HCT116 (cell line): ENCODE measurements around the gene UPK3BL1. TPM values are rescaled to one million over a fixed set of nuclear protein-coding genes. Genes with fewer than 3 reads are reported as not detected.
"Not testable (repeated sequence)": the region's sequence is repeated elsewhere in the genome, so short reads cannot be mapped to it uniquely, and the experiment has no call there.

ENCODE experiments used
- ATAC-seq: fragments of 200-7000 bp; cut with Tn5 transposase; 2 replicates; pipeline ENCODE4 v1.9.1; 2020; ENCODE audit warnings: mild to moderate bottlenecking, moderate library complexity
- BruUV-seq: library from RNA; stranded (reverse); fragments of 400-500 nt; replicated peaks from 2 replicates; lab custom pipeline; 2021; lab: Mats Ljungman, UMichigan
- CTCF ChIA-PET: fragments of 300-600 bp; sonication (Branson Sonifier 250); formaldehyde crosslinking; loops from one replicate; lab custom pipeline; 2021; ENCODE audit warnings: antibody characterized with exemption; lab: Charles Lee
- POLR2A ChIA-PET: fragments of 300-600, 350-600 bp; sonication (Branson Sonifier 250); formaldehyde crosslinking; loops from one replicate; lab custom pipeline; 2021; ENCODE audit warnings: antibody characterized with exemption; lab: Charles Lee
- RAD21 ChIA-PET, 2 experiments: fragments of 300-600 bp; sonication (Branson Sonifier 250); formaldehyde crosslinking; loops; one replicate each; lab custom pipeline; 2023; ENCODE audit warnings: low total read pairs in 2 of 2; ENCODE audit not compliant: uncharacterized antibody in 2 of 2, unreplicated experiment in 2 of 2, low non-redundant PET in 1 of 2; lab: Charles Lee
- DNase-seq: peaks from one replicate; pipeline ENCODE4 v3.0.0-alpha.2; 2010; ENCODE audit warnings: low read depth, low spot score
- H2AFZ ChIP-seq: fragments of 200-600 bp; shearing (Covaris generic), sonication (generic); 2 replicates; pipeline ENCODE4 v1.6.1; 2017; ENCODE audit warnings: low read depth, mixed run types, mixed read lengths, antibody characterized with exemption, low read length; ENCODE audit not compliant: poor library complexity, severe bottlenecking
- H3K27ac ChIP-seq: 2 replicates; pipeline ENCODE4 v1.5.1; 2012; ENCODE audit warnings: low read depth, low read length
- H3K27me3 ChIP-seq: fragments of 200-600 bp; sonication (generic); 2 replicates; pipeline ENCODE4 v1.6.1; 2016; ENCODE audit warnings: mixed run types, low read length, mixed read lengths; ENCODE audit not compliant: insufficient read depth
- H3K36me3 ChIP-seq, 2 experiments: fragments of 200-500 bp in 1 of 2; fragments of 200-600 bp in 1 of 2; sonication (Bioruptor generic) in 1 of 2; sonication (generic) in 1 of 2; 2 replicates each; pipeline versions ENCODE4 v1.5.1 to v1.6.1; 2014 to 2016; ENCODE audit warnings: low read length in 2 of 2, inconsistent platforms in 1 of 2, mixed read lengths in 1 of 2, mixed run types in 1 of 2; ENCODE audit not compliant: insufficient read depth in 2 of 2, control insufficient read depth in 1 of 2
- H3K4me1 ChIP-seq, 2 experiments: fragments of 200-600 bp in 1 of 2; sonication (generic) in 1 of 2; 2 replicates each; pipeline versions ENCODE4 v1.5.1 to v1.6.1; 2012 to 2017; ENCODE audit warnings: low read length in 2 of 2, inconsistent platforms in 1 of 2, mild to moderate bottlenecking in 1 of 2, mixed read lengths in 1 of 2, mixed run types in 1 of 2, moderate library complexity in 1 of 2; ENCODE audit not compliant: insufficient read depth in 2 of 2, control insufficient read depth in 1 of 2
- H3K4me2 ChIP-seq: fragments of 200-600 bp; sonication (generic); 2 replicates; pipeline ENCODE4 v1.6.1; 2017; ENCODE audit warnings: mixed run types, low read length, mixed read lengths
- H3K4me3 ChIP-seq, 2 experiments: fragments of 200-600 bp in 1 of 2; sonication (generic) in 1 of 2; replicated peaks in 1 of 2; 2 replicates each; pipeline ENCODE4 v1.5.1; 2011 to 2016; ENCODE audit warnings: low read length in 2 of 2, control low read depth in 1 of 2, low read depth in 1 of 2, mild to moderate bottlenecking in 1 of 2, mixed read lengths in 1 of 2, mixed run types in 1 of 2
- H3K79me2 ChIP-seq: fragments of 200-600 bp; sonication (generic); 2 replicates; pipeline ENCODE4 v1.6.1; 2017; ENCODE audit warnings: mild to moderate bottlenecking, mixed run types, low read length, moderate library complexity, mixed read lengths; ENCODE audit not compliant: insufficient read depth
- H3K9ac ChIP-seq: fragments of 200-600 bp; sonication (generic); 2 replicates; pipeline ENCODE4 v1.6.1; 2016; ENCODE audit warnings: low read length, mixed read lengths
- H3K9me2 ChIP-seq: fragments of 200-600 bp; sonication (generic), shearing (Covaris generic); 2 replicates; pipeline ENCODE4 v1.6.1; 2017; ENCODE audit warnings: mixed run types, mild to moderate bottlenecking, moderate library complexity; ENCODE audit not compliant: insufficient read depth
- H3K9me3 ChIP-seq, 2 experiments: fragments of 200-500 bp in 1 of 2; fragments of 200-600 bp in 1 of 2; sonication (Bioruptor generic) in 1 of 2; sonication (generic) in 1 of 2; 2 replicates each; pipeline ENCODE4 v1.6.1; 2014 to 2017; ENCODE audit warnings: low read length in 2 of 2, mixed read lengths in 2 of 2, inconsistent platforms in 1 of 2, low read depth in 1 of 2, mild to moderate bottlenecking in 1 of 2, mixed run types in 1 of 2, moderate library complexity in 1 of 2; ENCODE audit not compliant: control insufficient read depth in 1 of 2, insufficient read depth in 1 of 2
- H4K20me1 ChIP-seq: fragments of 200-600 bp; sonication (generic), shearing (Covaris generic); 2 replicates; pipeline ENCODE4 v1.6.1; 2017; ENCODE audit warnings: mixed run types, mild to moderate bottlenecking, moderate library complexity; ENCODE audit not compliant: insufficient read depth
- intact Hi-C: fragments of 100-400 bp; cut with micrococcal nuclease; formaldehyde crosslinking; loops from 2 replicates; pipeline ENCODE4 v1.10.0; 2022
- total RNA-seq: library from RNA; stranded (reverse); gene quantifications from one replicate; pipeline ENCODE4 v1.2.1, GENCODE V29; 2021; ENCODE audit not compliant: unreplicated experiment

The UPK3BL1 gene
- total RNA-seq, 1 experiment from 2014 or later: 7.1 TPM

DNA sequence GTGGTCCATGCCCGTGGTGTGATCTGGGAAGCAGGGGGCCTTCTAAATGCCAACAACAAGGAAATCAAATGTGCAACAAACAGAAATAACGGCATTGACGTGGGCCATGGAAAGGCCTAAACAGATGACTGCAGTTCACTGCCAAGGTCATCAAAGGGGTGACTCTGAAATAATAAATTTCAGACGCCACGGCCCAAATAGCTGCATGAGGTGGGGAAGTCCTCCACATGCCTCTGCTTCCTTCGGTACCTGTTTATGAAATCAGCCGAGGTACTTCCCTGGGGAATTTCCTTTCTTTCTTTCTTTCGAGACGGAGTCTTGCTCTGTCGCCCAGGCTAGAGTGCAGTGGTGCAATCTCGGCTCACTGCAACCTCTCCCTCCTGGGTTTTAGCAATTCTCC, 22.2 kb upstream of the UPK3BL1 start:
- H3K9me3 ChIP-seq, BruUV-seq, ATAC-seq, RAD21 ChIA-PET, H4K20me1 ChIP-seq, intact Hi-C loops, H3K4me3 ChIP-seq, DNase-seq, CTCF ChIA-PET, H2AFZ ChIP-seq, H3K9ac ChIP-seq, POLR2A ChIA-PET, H3K9me2 ChIP-seq, H3K4me1 ChIP-seq, H3K27ac ChIP-seq, H3K79me2 ChIP-seq, H3K27me3 ChIP-seq, H3K36me3 ChIP-seq, H3K4me2 ChIP-seq: not testable (repeated sequence)

DNA sequence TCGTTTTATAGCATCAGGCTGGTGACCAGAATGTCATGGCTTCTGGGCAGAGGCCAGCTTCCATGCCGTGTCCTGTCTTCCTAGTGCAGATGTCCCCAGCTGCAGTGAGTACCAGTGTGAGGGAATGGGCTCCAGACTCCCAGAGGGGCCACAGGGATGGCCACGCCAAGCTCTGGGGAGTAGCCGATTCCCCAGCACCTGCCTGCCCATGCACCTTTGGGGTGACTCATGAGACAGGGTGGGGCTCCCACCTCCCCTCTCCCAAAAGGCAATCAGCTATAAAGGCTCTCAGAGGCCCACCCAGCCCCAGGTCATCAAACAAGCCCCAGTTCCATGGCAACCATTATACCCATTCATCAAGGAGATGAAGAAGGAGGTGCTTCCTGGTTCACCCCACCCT, 7.3 kb upstream of the UPK3BL1 start, which contains the start of gene SPDYE2B:
SPDYE2B (plus strand) TSS at position 396 of the 400 bp plus-strand sequence. CDS start 2,030 bp downstream, outside the sequence.
- intact Hi-C loops, H3K4me1 ChIP-seq, H3K9me2 ChIP-seq, CTCF ChIA-PET, H3K36me3 ChIP-seq, H3K79me2 ChIP-seq, BruUV-seq, H4K20me1 ChIP-seq, H3K9ac ChIP-seq, DNase-seq, H3K27me3 ChIP-seq, H2AFZ ChIP-seq, H3K27ac ChIP-seq, POLR2A ChIA-PET, RAD21 ChIA-PET, H3K4me2 ChIP-seq, H3K4me3 ChIP-seq, ATAC-seq, H3K9me3 ChIP-seq: not testable (repeated sequence)

DNA sequence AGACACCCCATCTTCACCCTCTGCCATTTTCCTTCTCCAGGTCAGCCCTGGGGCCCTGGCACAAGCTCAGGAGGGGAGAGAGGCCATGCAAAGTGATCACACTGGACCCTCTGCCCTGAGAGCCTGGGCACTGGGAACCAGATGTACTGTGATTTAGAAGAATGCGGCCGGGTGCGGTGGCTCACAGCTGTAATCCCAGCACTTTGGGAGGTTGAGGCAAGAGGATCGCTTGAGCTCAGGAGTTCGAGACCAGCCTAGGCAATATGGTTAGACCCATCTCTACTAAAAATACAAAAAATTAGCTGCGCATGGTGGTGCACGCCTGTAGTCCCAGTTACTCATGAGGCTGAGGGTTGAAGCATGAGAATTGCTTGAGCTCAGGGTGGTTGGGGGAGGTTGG, 5.2 kb upstream of the UPK3BL1 start:
- H2AFZ ChIP-seq, H3K9me3 ChIP-seq, BruUV-seq, ATAC-seq, CTCF ChIA-PET, H3K4me1 ChIP-seq, H3K27ac ChIP-seq, H3K27me3 ChIP-seq, DNase-seq, H3K4me2 ChIP-seq, POLR2A ChIA-PET, RAD21 ChIA-PET, intact Hi-C loops, H3K9me2 ChIP-seq, H3K9ac ChIP-seq, H4K20me1 ChIP-seq, H3K4me3 ChIP-seq, H3K36me3 ChIP-seq, H3K79me2 ChIP-seq: not testable (repeated sequence)

DNA sequence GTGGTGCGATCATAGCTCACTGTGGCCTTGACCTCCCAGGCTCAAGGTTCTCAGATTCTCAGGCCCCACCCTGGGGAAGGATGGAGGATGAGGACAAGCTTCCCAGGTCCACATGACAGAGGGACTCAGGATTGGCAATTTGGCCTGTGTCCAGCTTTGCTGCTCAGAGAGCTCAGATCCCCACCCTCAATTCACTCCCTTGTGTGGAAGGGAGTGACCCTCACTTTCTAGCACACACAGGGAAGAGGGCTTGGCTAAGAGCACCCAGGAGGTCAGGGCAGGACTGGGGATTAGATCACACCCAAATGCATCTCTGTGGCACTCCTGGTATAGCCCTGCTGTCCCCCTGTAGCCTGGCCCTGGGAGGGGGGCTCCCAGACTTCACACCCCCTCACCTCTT, 813 bp upstream of the UPK3BL1 start:
- DNase-seq, H3K4me3 ChIP-seq, H2AFZ ChIP-seq, intact Hi-C loops, H4K20me1 ChIP-seq, ATAC-seq, H3K4me2 ChIP-seq, H3K27me3 ChIP-seq, CTCF ChIA-PET, H3K79me2 ChIP-seq, H3K4me1 ChIP-seq, H3K9ac ChIP-seq, H3K36me3 ChIP-seq, RAD21 ChIA-PET, H3K9me3 ChIP-seq, POLR2A ChIA-PET, H3K9me2 ChIP-seq, H3K27ac ChIP-seq: not testable (repeated sequence)
- BruUV-seq: TSS peak; percentile 51
